RWPE1 (cell line): ENCODE results near the gene ASPSCR1.

Source experiments
- CTCF ChIA-PET: fragments of 350-600 bp; sonication (Branson Sonifier 250); formaldehyde crosslinking; extraction: SDS; loops from one replicate; lab custom pipeline; 2021; lab: Yijun Ruan, JAX
- POLR2A ChIA-PET: fragments of 400-600 bp; formaldehyde crosslinking; extraction: SDS; loops from one replicate; lab custom pipeline; 2020; ENCODE audit warnings: antibody characterized with exemption; ENCODE audit not compliant: low non-redundant PET; lab: Yijun Ruan, JAX
- DNase-seq: peaks from one replicate; pipeline ENCODE4 v3.0.0; 2012; ENCODE audit warnings: low spot score
- H3K27ac ChIP-seq: fragments of 450-650 bp; 2 replicates; pipeline ENCODE4 v1.5.1; 2017
- CTCF ChIP-seq: fragments of 450-650 bp; conservative IDR thresholded peaks from 2 replicates; pipeline ENCODE4 v1.5.1; 2017; ENCODE audit warnings: low read depth, mild to moderate bottlenecking

ASPSCR1 gene

GRCh38 chr17:82011617-82012187 is 34.3 kb downstream of the ASPSCR1 start:
- no peak for TF ChIP-seq CTCF
- ChIA-PET CTCF (interaction anchor here (4.0 to 4.7 kb wide), 2 partner anchors 9 to 52 kb away, joined by 20 to 25 read pairs; no protein-coding TSS in a partner anchor), POLR2A (no interaction called here)
- DNase-seq: no peak
- H3K27ac ChIP-seq: peak overlapping the region; percentile 60

DNA sequence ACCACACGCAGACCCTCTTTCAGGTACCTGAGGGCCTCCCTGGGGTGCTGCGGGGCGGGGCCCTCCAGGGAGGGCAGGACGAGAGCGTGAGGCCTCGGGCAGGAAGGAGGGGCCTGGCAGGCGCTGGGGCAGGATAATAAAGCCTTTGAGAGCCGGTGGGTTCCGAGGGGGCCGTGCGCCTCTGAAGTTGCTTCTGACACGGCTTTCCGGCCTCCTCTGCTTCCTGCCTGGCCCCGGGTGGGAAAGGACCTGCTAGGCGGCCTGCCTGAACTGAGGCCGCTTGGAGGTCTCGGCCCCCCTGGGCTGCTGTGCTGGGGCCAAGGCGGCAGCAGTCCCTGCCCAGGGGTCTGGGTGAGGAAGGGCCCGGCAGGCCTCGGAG is 34.8 kb downstream of the ASPSCR1 start:
- peak overlapping the region; percentile 60 for H3K27ac ChIP-seq

GRCh38 chr17:82012640-82013295 is 35.3 kb downstream of the ASPSCR1 start:
- ChIA-PET POLR2A (no interaction called here), CTCF (interaction anchor here (0.6 to 4.0 kb wide), 2 partner anchors 51 to 53 kb away, joined by 3 to 20 read pairs; no protein-coding TSS in a partner anchor)
- no peak for TF ChIP-seq CTCF
- H3K27ac ChIP-seq: peak overlapping the region; percentile 60
- no peak for DNase-seq

More for the DNA sequence above, 34.8 kb downstream of the ASPSCR1 start:
- DNase-seq: no peak
- CTCF ChIA-PET: interaction anchor here (4.0 kb wide), 1 partner anchor 52 kb away, joined by 20 read pairs; no protein-coding TSS in a partner anchor
- POLR2A ChIA-PET: no interaction called here
- TF ChIP-seq CTCF: no peak

DNA sequence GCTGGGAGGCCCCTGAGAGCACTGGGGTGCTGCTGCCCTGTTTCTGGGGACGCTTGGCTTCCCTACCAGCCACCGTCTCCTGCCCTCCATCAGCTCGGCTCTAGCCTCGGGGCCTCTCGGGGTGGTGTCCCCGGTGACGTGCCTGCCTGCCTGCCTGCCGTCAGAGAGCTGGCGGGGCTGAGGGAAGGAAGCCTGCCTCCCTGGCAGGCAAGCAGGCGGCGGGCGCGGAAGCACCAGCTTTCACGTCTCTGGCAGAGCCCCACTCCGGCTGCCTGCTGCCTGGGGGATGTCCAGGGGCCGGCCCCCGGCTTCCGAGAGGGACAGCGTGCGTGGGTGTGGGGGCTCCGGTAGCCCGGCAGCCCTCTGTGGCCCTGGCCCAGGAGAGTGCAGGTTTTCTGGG is 35.9 kb downstream of the ASPSCR1 start:
- H3K27ac ChIP-seq: peak overlapping the region; percentile 60
- no peak for TF ChIP-seq CTCF
- CTCF ChIA-PET: interaction anchor here (0.6 to 4.0 kb wide), 3 partner anchors 9 to 53 kb away, joined by 3 to 20 read pairs (median 5); no protein-coding TSS in a partner anchor
- DNase-seq: no peak
- POLR2A ChIA-PET: no interaction called here

GRCh38 chr17:82013772-82014321 is 36.4 kb downstream of the ASPSCR1 start:
- CTCF ChIA-PET: interaction anchor here (0.8 to 4.0 kb wide), 3 partner anchors 10 to 54 kb away, joined by 5 to 20 read pairs (median 12); partner anchors contain the start of gene NOTUM
- POLR2A ChIA-PET: no interaction called here
- TF ChIP-seq CTCF: no peak
- no peak for DNase-seq
- peak overlapping the region; percentile 60 for H3K27ac ChIP-seq

GRCh38 chr17:82014432-82014831 is 37.0 kb downstream of the ASPSCR1 start:
- DNase-seq: no peak

More at GRCh38 chr17:82014432-82014831, 37.0 kb downstream of the ASPSCR1 start:
- H3K27ac ChIP-seq: peak overlapping the region; percentile 60
- TF ChIP-seq CTCF: peak; percentile 33
- ChIA-PET POLR2A (no interaction called here), CTCF (interaction anchor here (0.6 to 1.2 kb wide), 5 partner anchors 17 to 869 kb away, joined by 3 to 12 read pairs (median 3); partner anchors contain the start of gene NOTUM)
